GM12878 (cell line): ENCODE results near the gene ALAD. TPM values are rescaled to one million over a fixed set of nuclear protein-coding genes. Genes with fewer than 3 reads are reported as not detected.
A peak's percentile ranks its signal among the peaks of the same experiment; 100 is the strongest.

Experiments used
- ATAC-seq: fragments of 200-7000 bp; cut with Tn5 transposase; 3 replicates; pipeline ENCODE4 v1.9.1; 2020; ENCODE audit warnings: mild to moderate bottlenecking, moderate library complexity
- BruUV-seq: library from RNA; stranded (reverse); fragments of 400-500 nt; replicated peaks from 2 replicates; lab custom pipeline; 2021; lab: Mats Ljungman, UMichigan
- CTCF ChIA-PET: fragments of 300-600 bp; sonication (Branson Sonifier 250); formaldehyde crosslinking; extraction: SDS; loops from one replicate; lab custom pipeline; 2021; ENCODE audit warnings: inconsistent platforms; lab: Yijun Ruan, JAX
- POLR2A ChIA-PET: fragments of 350-600 bp; formaldehyde crosslinking; extraction: SDS; loops from one replicate; lab custom pipeline; 2021; ENCODE audit warnings: inconsistent platforms; lab: Charles Lee
- RAD21 ChIA-PET: fragments of 300-600 bp; sonication (Branson Sonifier 250); formaldehyde crosslinking; loops from one replicate; lab custom pipeline; 2023; ENCODE audit warnings: antibody characterized with exemption; ENCODE audit not compliant: unreplicated experiment; lab: Charles Lee
- SMC1A ChIA-PET: fragments of 300-600 bp; sonication (Branson Sonifier 250); formaldehyde crosslinking; loops from one replicate; lab custom pipeline; 2023; ENCODE audit not compliant: unreplicated experiment, uncharacterized antibody; lab: Charles Lee
- DNase-seq: peaks from one replicate; pipeline ENCODE4 v3.0.0-alpha.2; 2011; ENCODE audit warnings: low read depth, low spot score
- FAIRE-seq: peaks from 3 replicates; lab custom pipeline; 2011; peaks lifted over from hg19 to GRCh38; lab: Jason Lieb, UNC
- H2AFZ ChIP-seq: 2 replicates; pipeline ENCODE4 v1.6.0; 2011; ENCODE audit warnings: low read depth, low read length, control low read depth; ENCODE audit not compliant: control insufficient read depth
- H3K27ac ChIP-seq: 2 replicates; pipeline ENCODE4 v1.5.1; 2011; ENCODE audit warnings: control low read depth; ENCODE audit not compliant: control insufficient read depth, insufficient read depth
- H3K27me3 ChIP-seq, 2 experiments: replicated peaks in 1 of 2; 2 replicates each; pipeline versions ENCODE4 v1.6.0 to v1.6.1; 2011; ENCODE audit warnings: low read length in 1 of 2; ENCODE audit not compliant: control insufficient read depth in 2 of 2, insufficient read depth in 2 of 2
- H3K36me3 ChIP-seq, 2 experiments: 2 replicates each; pipeline ENCODE4 v1.5.1; 2011; ENCODE audit warnings: low read length in 1 of 2; ENCODE audit not compliant: control insufficient read depth in 2 of 2, insufficient read depth in 2 of 2
- H3K4me1 ChIP-seq: 2 replicates; pipeline ENCODE4 v1.6.1; 2011; ENCODE audit warnings: mild to moderate bottlenecking, low read length, moderate library complexity, mixed read lengths; ENCODE audit not compliant: control insufficient read depth, insufficient read depth
- H3K4me2 ChIP-seq: 2 replicates; pipeline ENCODE4 v1.6.0; 2011; ENCODE audit warnings: control low read depth; ENCODE audit not compliant: control insufficient read depth, insufficient read depth
- H3K4me3 ChIP-seq: fragments of 200-600 bp; sonication (generic); 2 replicates; pipeline ENCODE4 v1.5.1; 2016
- H3K79me2 ChIP-seq: 2 replicates; pipeline ENCODE4 v1.6.0; 2011; ENCODE audit warnings: low read length; ENCODE audit not compliant: control insufficient read depth, insufficient read depth
- H3K9ac ChIP-seq: 2 replicates; pipeline ENCODE4 v1.8.0; 2011; ENCODE audit warnings: low read length, control low read depth, mixed read lengths; ENCODE audit not compliant: control insufficient read depth, insufficient read depth
- H3K9me3 ChIP-seq: replicated peaks from 3 replicates; pipeline ENCODE4 v1.5.1; 2011; ENCODE audit warnings: mild to moderate bottlenecking, low read length; ENCODE audit not compliant: control insufficient read depth, insufficient read depth
- H4K20me1 ChIP-seq: 2 replicates; pipeline ENCODE4 v1.6.0; 2011; ENCODE audit not compliant: control insufficient read depth, insufficient read depth
- CHD1 ChIP-seq: IDR thresholded peaks from 2 replicates; pipeline ENCODE4 v1.6.1; 2012; ENCODE audit warnings: low read depth, low read length, improper control_type of control experiment
- DPF2 ChIP-seq: fragments of 450-650 bp; IDR thresholded peaks from 2 replicates; pipeline ENCODE4 v1.6.1; 2017; ENCODE audit warnings: mild to moderate bottlenecking
- FOS ChIP-seq: IDR thresholded peaks from 3 replicates; pipeline ENCODE4 v1.6.1; 2011; ENCODE audit warnings: borderline replicate concordance; ENCODE audit not compliant: insufficient read length; ENCODE audit errors: extremely low read depth
- IKZF2 ChIP-seq, 2 experiments: fragments of 450-650 bp; IDR thresholded peaks; 2 replicates each; pipeline ENCODE4 v1.6.1; 2017; ENCODE audit warnings: mild to moderate bottlenecking in 2 of 2, moderate library complexity in 2 of 2
- KAT2A ChIP-seq: conservative IDR thresholded peaks from 2 replicates; pipeline ENCODE4 v1.6.1; 2011; ENCODE audit warnings: low read depth, low read length; ENCODE audit not compliant: control insufficient read depth
- POLR2AphosphoS5 ChIP-seq: IDR thresholded peaks from 2 replicates; pipeline ENCODE4 v1.6.1; 2011; ENCODE audit warnings: mild to moderate bottlenecking, low read length, inconsistent platforms
- RCOR1 ChIP-seq: conservative IDR thresholded peaks from 2 replicates; pipeline ENCODE4 v1.6.1; 2012; ENCODE audit warnings: low read depth, low read length, improper control_type of control experiment
- SMARCA5 ChIP-seq: fragments of 450-650 bp; IDR thresholded peaks from 2 replicates; pipeline ENCODE4 v1.6.1; 2017; ENCODE audit warnings: mild to moderate bottlenecking
- TARDBP ChIP-seq: IDR thresholded peaks from 2 replicates; pipeline ENCODE4 v1.6.1; 2016; ENCODE audit warnings: borderline replicate concordance
- ZNF217 ChIP-seq: fragments of 450-650 bp; IDR thresholded peaks from 2 replicates; pipeline ENCODE4 v1.6.1; 2017; ENCODE audit warnings: antibody characterized with exemption, mild to moderate bottlenecking
- ZNF622 ChIP-seq: fragments of 450-650 bp; IDR thresholded peaks from 2 replicates; pipeline ENCODE4 v1.6.1; 2017; ENCODE audit warnings: mild to moderate bottlenecking, inconsistent platforms
- WGBS: methylation state at CpG from one replicate; pipeline ENCODE4 v1.1.6; 2016; ENCODE audit warnings: low lambda C conversion rate; ENCODE audit not compliant: insufficient replicate concordance, insufficient coverage; ENCODE audit errors: missing lambda C conversion rate; 5-methylcytosine and 5-hydroxymethylcytosine counted together
- in situ Hi-C: fragments of 300-500 bp; cut with MboI; formaldehyde crosslinking; loops from 9 replicates; pipeline ENCODE4 v1.14.3; 2018; ENCODE audit warnings: mixed read lengths
- intact Hi-C: fragments of 100-400 bp; cut with micrococcal nuclease; formaldehyde crosslinking; loops from one replicate; pipeline ENCODE4 v1.14.2; 2022; ENCODE audit not compliant: unreplicated experiment
- polyA plus RNA-seq, 11 experiments: library from polyadenylated mRNA; depleted of rRNA in 4 of 11; unstranded in 6 of 11; stranded (reverse) in 5 of 11; fragments of >200 nt; fragmentation: Nextera tagmentation in 4 of 11; fragmentation: Illumina TruSeq in 1 of 11; extraction: Ambion mirVana in 4 of 11; extraction: Trizol in 1 of 11; gene quantifications; 1 replicate in 1 of 11; 2 replicates in 10 of 11; pipeline versions ENCODE4 v1.2.1 to v1.2.3, GENCODE V29; 2011 to 2016; ENCODE audit warnings: inconsistent platforms in 2 of 11, missing spikeins in 2 of 11, low read depth in 1 of 11
- total RNA-seq, 4 experiments: library from RNA; depleted of rRNA in 3 of 4; stranded (reverse); fragments of >200 nt in 3 of 4; fragmentation: Illumina TruSeq in 1 of 4; extraction: Trizol in 1 of 4; gene quantifications; 2 replicates each; pipeline versions ENCODE4 v1.2.1 to v1.2.3, GENCODE V29; 2013 to 2021

ALAD gene
- total and polyA plus RNA-seq, 10 of the 15 experiments (the other 5 are each of a cell fraction or from before 2014, with no cell fraction given) = 2.4 to 21.6 (median 12.9) TPM

DNA sequence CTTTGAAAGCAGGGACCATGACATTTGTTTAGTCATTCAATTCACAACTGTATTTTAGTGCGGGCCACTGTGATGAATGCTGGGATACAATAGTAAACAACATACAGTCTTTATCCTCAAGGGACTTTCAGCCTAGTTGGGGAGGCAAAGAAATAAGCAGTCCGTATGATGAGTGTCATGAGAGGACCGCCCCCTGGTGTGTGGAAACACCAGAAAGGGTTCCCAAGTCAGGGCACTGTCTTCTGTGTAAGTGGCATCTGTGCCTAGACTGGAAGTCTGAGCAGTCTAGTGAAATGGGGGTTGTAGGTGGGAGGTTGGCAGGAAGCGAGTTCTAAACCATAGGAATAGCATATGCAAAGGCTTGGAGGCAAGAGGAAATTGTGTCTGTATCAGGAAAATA, 16.3 kb upstream of the ALAD start:
- Histone ChIP-seq H4K20me1 (no peaks in the 10 kb centered on the region), H2AFZ (no peak overlapping the region; the same call in 1 of the 2 replicates), H3K4me1 (peaks cover 12% of the 10 kb centered on the region; the same call in 1 of the 2 replicates), H3K4me3 (no peak overlapping the region), H3K27ac (no peak overlapping the region), H3K27me3 (no peaks in the 10 kb centered on the region), H3K36me3 (no peaks in the 10 kb centered on the region), H3K79me2 (no peaks in the 10 kb centered on the region), H3K9ac (no peak overlapping the region), H3K9me3 (no peaks in the 10 kb centered on the region)
- intact Hi-C loops = no loop called here
- FAIRE-seq = peak; percentile 18
- ChIA-PET RAD21 (interaction anchor here (1.3 kb wide), 1 partner anchor 241 kb away, joined by 6 read pairs; no protein-coding TSS in a partner anchor), SMC1A (interaction anchor here (1.0 to 1.6 kb wide), 2 partner anchors 106 to 241 kb away, joined by 3 to 5 read pairs; no protein-coding TSS in a partner anchor), POLR2A (no interaction called here)
- 42% methylated on average over 4 of the region's 4 CpGs for WGBS
- BruUV-seq = no TSS peak
- in situ Hi-C loops = no loop called here
- TF ChIP-seq ZNF622 = no peak
- no peak for TF ChIP-seq CHD1
- no peak for TF ChIP-seq POLR2AphosphoS5
- no peak for TF ChIP-seq ZNF217
- no peak for TF ChIP-seq FOS
- no peak for TF ChIP-seq SMARCA5
- no peak for TF ChIP-seq TARDBP
- TF ChIP-seq RCOR1 = no peak
- no peak for TF ChIP-seq KAT2A
- TF ChIP-seq IKZF2 (IDR thresholded peaks at IDR 0.05) = no peak
- no peak for TF ChIP-seq DPF2
- TF ChIP-seq, all 136 proteins: peak for 0
- CTCF ChIA-PET = interaction anchor here (1.4 to 3.3 kb wide), 2 partner anchors 13 to 17 kb away, joined by 4 to 13 read pairs; partner anchors contain the start of gene ALAD
- ATAC-seq (no peak), DNase-seq (no peak)
- H3K4me2 ChIP-seq = no peak overlapping the region
